HL-60 (cell line): ENCODE measurements around the gene ATP5F1C.

ENCODE experiments used
- DNase-seq, 2 experiments: peaks; one replicate each; pipeline ENCODE4 v3.0.0-alpha.2; 2010 to 2020; ENCODE audit warnings: low read depth in 1 of 2, low spot score in 1 of 2
- H3K27ac ChIP-seq: fragments of 250-450 bp; sonication (Bioruptor Pico); replicated peaks from 2 replicates; pipeline ENCODE4 v1.5.1; 2020; ENCODE audit warnings: mild to moderate bottlenecking, moderate library complexity
- H3K27me3 ChIP-seq: fragments of 250-450 bp; sonication (Bioruptor Pico); 2 replicates; pipeline ENCODE4 v1.5.1; 2021; ENCODE audit warnings: mild to moderate bottlenecking, moderate library complexity; ENCODE audit not compliant: insufficient read depth, poor library complexity, severe bottlenecking
- H3K4me3 ChIP-seq: replicated peaks from 2 replicates; pipeline ENCODE4 v1.5.1; 2011; ENCODE audit warnings: mild to moderate bottlenecking, control low read depth, low read length; ENCODE audit not compliant: insufficient read depth
- CTCF ChIP-seq: IDR thresholded peaks from one replicate; pipeline ENCODE4 v1.5.1; 2011; ENCODE audit warnings: low read length, control low read depth, inconsistent platforms; ENCODE audit not compliant: insufficient read depth
- GABPA ChIP-seq: IDR thresholded peaks from 2 replicates; pipeline ENCODE4 v1.6.1; 2012; ENCODE audit warnings: low read depth
- POLR2AphosphoS5 ChIP-seq: IDR thresholded peaks from 2 replicates; pipeline ENCODE4 v1.6.1; 2012; ENCODE audit warnings: low read depth
- SPI1 ChIP-seq: IDR thresholded peaks from 2 replicates; pipeline ENCODE4 v1.6.1; 2012; ENCODE audit warnings: low read depth, mild to moderate bottlenecking, borderline replicate concordance
- TF ChIP-seq, protein P1 (sequence below): IDR thresholded peaks from 2 replicates; pipeline ENCODE4 v1.6.1; 2012; ENCODE audit warnings: low read depth; ENCODE audit not compliant: insufficient replicate concordance

ATP5F1C gene

GRCh38 chr10:7750222-7750621 is 37.8 kb upstream of the ATP5F1C start:
- DNase-seq = no peak
- TF ChIP-seq POLR2AphosphoS5 = no peak
- TF ChIP-seq GABPA = no peak
- TF ChIP-seq, protein P1, sequence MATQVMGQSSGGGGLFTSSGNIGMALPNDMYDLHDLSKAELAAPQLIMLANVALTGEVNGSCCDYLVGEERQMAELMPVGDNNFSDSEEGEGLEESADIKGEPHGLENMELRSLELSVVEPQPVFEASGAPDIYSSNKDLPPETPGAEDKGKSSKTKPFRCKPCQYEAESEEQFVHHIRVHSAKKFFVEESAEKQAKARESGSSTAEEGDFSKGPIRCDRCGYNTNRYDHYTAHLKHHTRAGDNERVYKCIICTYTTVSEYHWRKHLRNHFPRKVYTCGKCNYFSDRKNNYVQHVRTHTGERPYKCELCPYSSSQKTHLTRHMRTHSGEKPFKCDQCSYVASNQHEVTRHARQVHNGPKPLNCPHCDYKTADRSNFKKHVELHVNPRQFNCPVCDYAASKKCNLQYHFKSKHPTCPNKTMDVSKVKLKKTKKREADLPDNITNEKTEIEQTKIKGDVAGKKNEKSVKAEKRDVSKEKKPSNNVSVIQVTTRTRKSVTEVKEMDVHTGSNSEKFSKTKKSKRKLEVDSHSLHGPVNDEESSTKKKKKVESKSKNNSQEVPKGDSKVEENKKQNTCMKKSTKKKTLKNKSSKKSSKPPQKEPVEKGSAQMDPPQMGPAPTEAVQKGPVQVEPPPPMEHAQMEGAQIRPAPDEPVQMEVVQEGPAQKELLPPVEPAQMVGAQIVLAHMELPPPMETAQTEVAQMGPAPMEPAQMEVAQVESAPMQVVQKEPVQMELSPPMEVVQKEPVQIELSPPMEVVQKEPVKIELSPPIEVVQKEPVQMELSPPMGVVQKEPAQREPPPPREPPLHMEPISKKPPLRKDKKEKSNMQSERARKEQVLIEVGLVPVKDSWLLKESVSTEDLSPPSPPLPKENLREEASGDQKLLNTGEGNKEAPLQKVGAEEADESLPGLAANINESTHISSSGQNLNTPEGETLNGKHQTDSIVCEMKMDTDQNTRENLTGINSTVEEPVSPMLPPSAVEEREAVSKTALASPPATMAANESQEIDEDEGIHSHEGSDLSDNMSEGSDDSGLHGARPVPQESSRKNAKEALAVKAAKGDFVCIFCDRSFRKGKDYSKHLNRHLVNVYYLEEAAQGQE = no peak
- no peak for TF ChIP-seq SPI1
- no peak for TF ChIP-seq CTCF
- H3K4me3 ChIP-seq = no peak overlapping the region
- H3K27me3 ChIP-seq = no peaks in the 10 kb centered on the region
- no peak overlapping the region for H3K27ac ChIP-seq

- DNase-seq = no peak
- TF ChIP-seq, protein P1 = no peak
- TF ChIP-seq POLR2AphosphoS5 (no peak), CTCF (no peak), SPI1 (no peak), GABPA (no peak)
- Histone ChIP-seq H3K27ac (no peak overlapping the region), H3K27me3 (no peaks in the 10 kb centered on the region), H3K4me3 (no peak overlapping the region)
Observed at GRCh38 chr10:7752251-7752650, 35.7 kb upstream of the ATP5F1C start.

DNA sequence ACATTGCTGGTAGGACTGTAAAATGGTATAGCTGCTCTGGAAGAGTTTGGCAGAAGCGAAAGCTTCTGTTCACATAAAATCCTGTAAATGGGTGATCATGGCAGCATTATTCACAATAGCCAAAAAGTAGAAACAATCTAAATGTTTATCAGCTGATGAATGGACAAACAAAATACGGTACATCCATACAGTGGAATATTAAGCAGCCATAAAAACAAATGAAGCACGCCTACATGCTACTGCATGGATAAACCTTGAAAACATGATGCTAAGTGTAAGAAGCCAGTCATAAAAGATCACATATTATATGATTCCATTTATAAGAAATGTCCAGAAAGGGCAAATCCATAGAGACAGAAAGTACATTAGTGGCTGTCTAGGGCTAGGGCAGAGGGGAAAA is 32.9 kb upstream of the ATP5F1C start:
- H3K27ac ChIP-seq = no peak overlapping the region
- H3K27me3 ChIP-seq = no peaks in the 10 kb centered on the region
- H3K4me3 ChIP-seq = no peak overlapping the region
- TF ChIP-seq GABPA (no peak), SPI1 (no peak), POLR2AphosphoS5 (no peak), CTCF (no peak)
- TF ChIP-seq, protein P1 = no peak
- DNase-seq = no peak
